Cardiac septum (tissue), 1 donor: Measurements from ENCODE around the gene ITGB3. TPM values are rescaled to one million over a fixed set of nuclear protein-coding genes. Genes with fewer than 3 reads are reported as not detected.
"Not testable (repeated sequence)": the region's sequence is repeated elsewhere in the genome, so short reads cannot be mapped to it uniquely, and the experiment has no call there.

Experiments
- DNase-seq: peaks from one replicate; pipeline ENCODE4 v3.0.0-alpha.2; 2020; ENCODE audit warnings: low spot score
- intact Hi-C: fragments of 100-400 bp; cut with DNase I; formaldehyde crosslinking; loops from one replicate; pipeline ENCODE4 v1.14.0; 2022
- total RNA-seq: library from RNA; stranded (reverse); fragmentation: NEBNext Ultra II Directional; extraction: Animal tissue kit (Norgen Biotek cat#: 25700); gene quantifications from one replicate; pipeline ENCODE4 v1.2.1, GENCODE V29; 2021
- donor health status: DM: no; HTN: no; CAD: no.

The ITGB3 gene
- total RNA-seq, 1 donor from 2014 or later: 5.7 TPM

- intact Hi-C loops: loop anchor here (5.0 to 10.0 kb wide), 2 partner anchors 33 to 394 kb away; partner anchors contain the start of gene CDC27
- DNase-seq: no peak
Observed at GRCh38 chr17:47220531-47220999, 33.1 kb upstream of the ITGB3 start.

GRCh38 chr17:47221154-47221553 lies 32.5 kb upstream of the ITGB3 start:
- DNase-seq: no peak
- intact Hi-C loops: loop anchor here (5.0 to 10.0 kb wide), 2 partner anchors 34 to 394 kb away; partner anchors contain the start of gene CDC27

GRCh38 chr17:47222047-47222446 lies 31.6 kb upstream of the ITGB3 start:
- intact Hi-C loops: loop anchor here (5.0 to 10.0 kb wide), 2 partner anchors 35 to 393 kb away; partner anchors contain the start of gene CDC27

GRCh38 chr17:47223007-47223406 lies 30.6 kb upstream of the ITGB3 start:
- DNase-seq: no peak
- intact Hi-C loops: loop anchor here (5.0 to 10.0 kb wide), 2 partner anchors 36 to 392 kb away; partner anchors contain the start of gene CDC27

More at GRCh38 chr17:47222047-47222446, 31.6 kb upstream of the ITGB3 start:
- no peak for DNase-seq

- intact Hi-C loops: loop anchor here (5.0 to 10.0 kb wide), 2 partner anchors 36 to 391 kb away; partner anchors contain the start of gene CDC27
- no peak for DNase-seq
Observed at GRCh38 chr17:47223460-47223859, 30.2 kb upstream of the ITGB3 start.

GRCh38 chr17:47224077-47224476 lies 29.6 kb upstream of the ITGB3 start:
- intact Hi-C loops: loop anchor here (5.0 to 10.0 kb wide), 2 partner anchors 37 to 391 kb away; partner anchors contain the start of gene CDC27
- not testable (repeated sequence) for DNase-seq

GRCh38 chr17:47224966-47225365 lies 28.7 kb upstream of the ITGB3 start:
- DNase-seq: no peak
- intact Hi-C loops: loop anchor here (5.0 to 10.0 kb wide), 2 partner anchors 38 to 390 kb away; partner anchors contain the start of gene CDC27

- DNase-seq: no peak
- intact Hi-C loops: loop anchor here (10.0 kb wide), 1 partner anchor 389 kb away; no protein-coding TSS in a partner anchor
Observed at GRCh38 chr17:47225436-47225858, 28.2 kb upstream of the ITGB3 start.

GRCh38 chr17:47225911-47226688 lies 27.5 kb upstream of the ITGB3 start:
- no peak for DNase-seq
- intact Hi-C loops: loop anchor here (10.0 kb wide), 1 partner anchor 389 kb away; no protein-coding TSS in a partner anchor

GRCh38 chr17:47227862-47228261 lies 25.8 kb upstream of the ITGB3 start:
- no peak for DNase-seq
- intact Hi-C loops: loop anchor here (10.0 kb wide), 1 partner anchor 387 kb away; no protein-coding TSS in a partner anchor

- intact Hi-C loops: loop anchor here (1.0 to 10.0 kb wide), 2 partner anchors 87 to 385 kb away; no protein-coding TSS in a partner anchor
- DNase-seq: peak; percentile 85
Observed at GRCh38 chr17:47229535-47230443, 23.8 kb upstream of the ITGB3 start.

GRCh38 chr17:47230864-47231263 lies 22.8 kb upstream of the ITGB3 start:
- no peak for DNase-seq
- intact Hi-C loops: no loop called here

- intact Hi-C loops: no loop called here
- no peak for DNase-seq
Observed at GRCh38 chr17:47231334-47231733, 22.3 kb upstream of the ITGB3 start.

GRCh38 chr17:47231866-47232265 lies 21.8 kb upstream of the ITGB3 start:
- DNase-seq: no peak
- intact Hi-C loops: no loop called here

GRCh38 chr17:47232465-47232864 lies 21.2 kb upstream of the ITGB3 start:
- DNase-seq: no peak
- intact Hi-C loops: no loop called here

- no peak for DNase-seq
- intact Hi-C loops: no loop called here
Observed at GRCh38 chr17:47235506-47235905, 18.1 kb upstream of the ITGB3 start.

- DNase-seq: no peak
- intact Hi-C loops: no loop called here
Observed at GRCh38 chr17:47235923-47236322, 17.7 kb upstream of the ITGB3 start.

- no peak for DNase-seq
Observed at GRCh38 chr17:47237841-47238240, 15.8 kb upstream of the ITGB3 start.

GRCh38 chr17:47238321-47239010 lies 15.2 kb upstream of the ITGB3 start:
- intact Hi-C loops: no loop called here
- DNase-seq: no peak

More at GRCh38 chr17:47237841-47238240, 15.8 kb upstream of the ITGB3 start:
- intact Hi-C loops: no loop called here
